ENCODE results near the gene NAA10. TPM values are rescaled to one million over a fixed set of nuclear protein-coding genes. Genes with fewer than 3 reads are reported as not detected.
"Not testable (repeated sequence)": the region's sequence is repeated elsewhere in the genome, so short reads cannot be mapped to it uniquely, and the experiment has no call there.

The NAA10 gene
- total RNA-seq (2014; rRNA removed; shearing (Covaris generic)): 304 and 321 TPM in 2 replicates

- peak; percentile 88 for DNase-seq (ENCODE audit: low spot score)
These were observed at the start of gene NAA10 for GRCh38 chrX:153934762-153935325. Gene NAA10, minus strand, starts transcription at chrX:153935037. Its CDS starts 133 bp downstream, at chrX:153934904.

GRCh38 chrX:153983321-153983801, 48.5 kb upstream of the NAA10 start:
- no peak for DNase-seq (ENCODE audit: low spot score)

GRCh38 chrX:153981771-153982533, 47.1 kb upstream of the NAA10 start:
- no peak for DNase-seq (ENCODE audit: low spot score)

- no peak for DNase-seq (ENCODE audit: low spot score)
These were observed 46.4 kb upstream of the NAA10 start for GRCh38 chrX:153981231-153981630.

- DNase-seq (ENCODE audit: low spot score): not testable (repeated sequence)
These were observed 45.6 kb upstream of the NAA10 start for GRCh38 chrX:153980394-153980793.

GRCh38 chrX:153974726-153975286, 40.0 kb upstream of the NAA10 start:
- no peak for DNase-seq (ENCODE audit: low spot score)

GRCh38 chrX:153974003-153974725, 39.3 kb upstream of the NAA10 start:
- peak; percentile 21 for DNase-seq (ENCODE audit: low spot score)

- no peak for DNase-seq (ENCODE audit: low spot score)
These were observed 38.5 kb upstream of the NAA10 start for GRCh38 chrX:153973127-153974002.

GRCh38 chrX:153972368-153973126, 37.7 kb upstream of the NAA10 start, which contains the start of gene TMEM187:
Gene TMEM187, plus strand, starts transcription at chrX:153972754. Its CDS starts 9,309 bp downstream, at chrX:153982063.
- DNase-seq (ENCODE audit: low spot score): peak; percentile 97

GRCh38 chrX:153971450-153972367, 36.9 kb upstream of the NAA10 start, which contains the start of gene HCFC1:
Gene HCFC1, minus strand, starts transcription at chrX:153971818. Its CDS starts 978 bp downstream, at chrX:153970840.
- DNase-seq (ENCODE audit: low spot score): peak; percentile 96

- DNase-seq (ENCODE audit: low spot score): peak; percentile 97
These were observed 36.2 kb upstream of the NAA10 start for GRCh38 chrX:153971124-153971449.

GRCh38 chrX:153970357-153971123, 35.7 kb upstream of the NAA10 start:
- peak; percentile 57 for DNase-seq (ENCODE audit: low spot score)

- DNase-seq (ENCODE audit: low spot score): peak; percentile 25
These were observed 35.1 kb upstream of the NAA10 start for GRCh38 chrX:153969904-153970356.

GRCh38 chrX:153969125-153969903, 34.5 kb upstream of the NAA10 start:
- DNase-seq (ENCODE audit: low spot score): no peak

GRCh38 chrX:153968754-153969124, 33.9 kb upstream of the NAA10 start:
- DNase-seq (ENCODE audit: low spot score): no peak

- DNase-seq (ENCODE audit: low spot score): no peak
These were observed 33.4 kb upstream of the NAA10 start for GRCh38 chrX:153968255-153968654.

GRCh38 chrX:153967536-153968224, 32.8 kb upstream of the NAA10 start:
- no peak for DNase-seq (ENCODE audit: low spot score)
